CD14-positive monocyte (primary cell): ENCODE results near the gene SCG3. TPM values are rescaled to one million over a fixed set of nuclear protein-coding genes. Genes with fewer than 3 reads are reported as not detected.

Experiments used
- DNase-seq, 3 donors: peaks; one replicate each; pipeline ENCODE4 v3.0.0-alpha.2; 2011 to 2022
- H2AFZ ChIP-seq: 2 replicates; pipeline ENCODE4 v1.6.0; 2012; ENCODE audit warnings: mild to moderate bottlenecking, low read depth, low read length, inconsistent platforms; ENCODE audit not compliant: insufficient read depth, poor library complexity, severe bottlenecking
- H3K27ac ChIP-seq, 2 donors: 1 replicate in 1 of 2; 2 replicates in 1 of 2; pipeline ENCODE4 v1.5.1; 2012 to 2013; ENCODE audit warnings: low read length in 2 of 2, control low read depth in 1 of 2, inconsistent platforms in 1 of 2, low read depth in 1 of 2, mild to moderate bottlenecking in 1 of 2
- H3K27me3 ChIP-seq, 2 donors: one replicate each; pipeline versions ENCODE4 v1.6.0 to v1.6.1; 2011 to 2013; ENCODE audit warnings: low read length in 2 of 2; ENCODE audit not compliant: control insufficient read depth in 2 of 2, insufficient read depth in 2 of 2
- H3K36me3 ChIP-seq, 2 donors: replicated peaks in 1 of 2; 1 replicate in 1 of 2; 2 replicates in 1 of 2; pipeline versions ENCODE4 v1.5.1 to v1.6.1; 2012 to 2013; ENCODE audit warnings: low read length in 2 of 2, control low read depth in 1 of 2, inconsistent platforms in 1 of 2, mild to moderate bottlenecking in 1 of 2; ENCODE audit not compliant: insufficient read depth in 2 of 2, control insufficient read depth in 1 of 2
- H3K4me1 ChIP-seq, 2 donors: 1 replicate in 1 of 2; 2 replicates in 1 of 2; pipeline versions ENCODE4 v1.5.1 to v1.6.1; 2012 to 2013; ENCODE audit warnings: low read length in 2 of 2, control low read depth in 1 of 2, inconsistent platforms in 1 of 2, mild to moderate bottlenecking in 1 of 2, moderate library complexity in 1 of 2; ENCODE audit not compliant: insufficient read depth in 2 of 2, control insufficient read depth in 1 of 2
- H3K4me2 ChIP-seq: replicated peaks from 2 replicates; pipeline ENCODE3; 2012; ENCODE audit warnings: low read length, moderate library complexity, mild to moderate bottlenecking; ENCODE audit not compliant: poor library complexity, severe bottlenecking; ENCODE audit errors: extremely low read depth
- H3K4me3 ChIP-seq, 3 experiments: fragments of 200-600 bp in 1 of 3; sonication (generic) in 1 of 3; replicated peaks in 1 of 3; 1 replicate in 2 of 3; 2 replicates in 1 of 3; pipeline ENCODE4 v1.5.1; 2011 to 2013; ENCODE audit warnings: low read length in 3 of 3, mild to moderate bottlenecking in 3 of 3, control low read depth in 2 of 3, low read depth in 2 of 3, inconsistent platforms in 1 of 3, moderate library complexity in 1 of 3
- H3K79me2 ChIP-seq: 2 replicates; pipeline ENCODE4 v1.6.0; 2012; ENCODE audit warnings: mild to moderate bottlenecking, control low read depth, inconsistent platforms, low read length, moderate library complexity; ENCODE audit not compliant: insufficient read depth
- H3K9ac ChIP-seq: 2 replicates; pipeline ENCODE4 v1.6.0; 2017; ENCODE audit warnings: low read length, mild to moderate bottlenecking; ENCODE audit not compliant: insufficient read depth, poor library complexity, severe bottlenecking
- H3K9me3 ChIP-seq, 2 donors: replicated peaks in 1 of 2; 1 replicate in 1 of 2; 2 replicates in 1 of 2; pipeline versions ENCODE4 v1.5.1 to v1.6.1; 2012 to 2013; ENCODE audit warnings: low read length in 2 of 2, control low read depth in 1 of 2; ENCODE audit not compliant: control insufficient read depth in 1 of 2, insufficient read depth in 1 of 2
- H4K20me1 ChIP-seq: 2 replicates; pipeline ENCODE4 v1.6.0; 2012; ENCODE audit warnings: mild to moderate bottlenecking, low read length, control low read depth, moderate library complexity; ENCODE audit not compliant: insufficient read depth
- H3K27ac Mint-ChIP-seq, 7 donors: one replicate each; pipeline ENCODE4 v1.8.0; 2020; ENCODE audit warnings: mild to moderate bottlenecking in 7 of 7, mixed read lengths in 7 of 7, moderate library complexity in 6 of 7, inconsistent platforms in 2 of 7
- H3K27me3 Mint-ChIP-seq, 3 donors: one replicate each; pipeline ENCODE4 v1.8.0; 2021 to 2022; ENCODE audit warnings: low read depth in 3 of 3, mild to moderate bottlenecking in 3 of 3, mixed read lengths in 3 of 3, moderate library complexity in 3 of 3, inconsistent platforms in 1 of 3
- H3K36me3 Mint-ChIP-seq, 2 donors: one replicate each; pipeline ENCODE4 v1.8.0; 2020; ENCODE audit warnings: mixed read lengths in 2 of 2, inconsistent platforms in 1 of 2, mild to moderate bottlenecking in 1 of 2
- H3K4me1 Mint-ChIP-seq: one replicate; pipeline ENCODE4 v1.8.0; 2020; ENCODE audit warnings: mild to moderate bottlenecking, mixed read lengths
- H3K4me3 Mint-ChIP-seq, 2 donors: one replicate each; pipeline ENCODE4 v1.8.0; 2020; ENCODE audit warnings: mild to moderate bottlenecking in 2 of 2, mixed read lengths in 2 of 2, moderate library complexity in 1 of 2
- H3K9me3 Mint-ChIP-seq, 7 donors: one replicate each; pipeline ENCODE4 v1.8.0; 2020 to 2022; ENCODE audit warnings: mixed read lengths in 7 of 7, mild to moderate bottlenecking in 6 of 7, moderate library complexity in 6 of 7, inconsistent platforms in 2 of 7
- WGBS: methylation state at CpG from one replicate; pipeline ENCODE4 v1.1.5; 2013; ENCODE audit warnings: missing lambda C conversion rate; ENCODE audit not compliant: insufficient coverage; 5-methylcytosine and 5-hydroxymethylcytosine counted together
- intact Hi-C, 2 donors: fragments of 100-400 bp; cut with micrococcal nuclease; formaldehyde crosslinking; loops; one replicate each; pipeline versions ENCODE4 v1.15.0 to v1.15.1; 2023
- polyA plus RNA-seq, 3 donors: library from polyadenylated mRNA; depleted of rRNA in 1 of 3; unstranded in 2 of 3; stranded (reverse) in 1 of 3; fragments of 300-500 nt in 2 of 3; fragments of >200 nt in 1 of 3; fragmentation: Illumina TruSeq in 2 of 3; gene quantifications; 1 replicate in 2 of 3; 2 replicates in 1 of 3; pipeline ENCODE4 v1.2.3, GENCODE V29; 2012 to 2021
- TF ChIP-seq, protein P1 (sequence below): fragments of 200-600 bp; IDR thresholded peaks from one replicate; pipeline ENCODE4 v1.8.0; 2022; ENCODE audit warnings: antibody characterized with exemption, mild to moderate bottlenecking

SCG3 gene
- polyA plus RNA-seq, 3 donors = not detected

DNA sequence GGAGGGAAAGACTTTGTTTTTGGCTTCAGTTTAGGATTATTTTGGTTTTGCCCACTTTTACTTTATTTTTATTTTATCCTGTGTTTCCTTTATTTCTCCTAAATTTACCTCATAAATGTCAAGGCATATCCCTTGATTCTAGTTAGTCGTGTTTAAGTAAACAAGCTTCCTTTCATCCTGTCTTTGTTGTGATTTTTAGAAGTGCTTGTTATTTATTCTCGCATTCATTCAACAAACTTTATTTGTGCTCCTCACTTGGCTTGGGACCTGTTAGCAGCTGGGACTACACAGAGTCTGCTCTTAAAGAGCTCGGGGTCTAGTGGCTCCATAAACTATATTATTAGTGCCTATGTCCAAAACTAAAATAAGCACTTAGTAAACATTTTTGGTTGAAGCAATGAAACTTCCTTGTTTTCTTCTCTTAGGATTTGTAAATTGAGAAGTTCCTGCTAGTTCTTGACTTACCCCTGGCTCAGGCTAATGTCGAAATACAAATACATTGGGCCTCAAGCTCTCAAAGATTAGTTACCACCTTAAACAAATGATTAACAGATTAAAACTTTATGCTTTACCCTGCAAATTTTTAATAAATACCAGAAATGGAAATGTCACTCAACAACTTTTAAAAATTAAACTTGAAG, 39.7 kb upstream of the SCG3 start:
- Histone ChIP-seq H4K20me1 (no peaks in the 10 kb centered on the region), H3K36me3 (no peaks in the 10 kb centered on the region), H3K9ac (peak overlapping the region; percentile 28), H3K9me3 (no peaks in the 10 kb centered on the region), H3K79me2 (no peaks in the 10 kb centered on the region), H2AFZ (peak overlapping the region; percentile 44), H3K4me3 (peak overlapping the region in 1 of 3 experiments; percentile 19), H3K4me1 (peaks cover 17 to 21% of the 10 kb centered on the region in 2 donors), H3K27me3 (no peaks in the 10 kb centered on the region), H3K4me2 (peak overlapping the region; percentile 51), H3K27ac (peak overlapping the region in 1 of 2 donors; percentile 74)
- Mint-ChIP-seq H3K36me3 (no peaks in the 10 kb centered on the region), H3K27ac (peak overlapping the region; percentile 78 to 94 (median 90)), H3K4me3 (peak overlapping the region in 1 of 2 donors; percentile 20), H3K27me3 (peaks cover 0 to 2% (median 2%) of the 10 kb centered on the region in 3 donors), H3K4me1 (peaks cover 26% of the 10 kb centered on the region), H3K9me3 (peaks cover 0 to 2% (median 0%) of the 10 kb centered on the region in 7 donors)
- DNase-seq = peak in 2 of 3 donors; percentile 50 to 62
- no CpG with 5 or more reads among the region's 4 CpGs for WGBS
- intact Hi-C loops = no loop called here
- TF ChIP-seq, protein P1, sequence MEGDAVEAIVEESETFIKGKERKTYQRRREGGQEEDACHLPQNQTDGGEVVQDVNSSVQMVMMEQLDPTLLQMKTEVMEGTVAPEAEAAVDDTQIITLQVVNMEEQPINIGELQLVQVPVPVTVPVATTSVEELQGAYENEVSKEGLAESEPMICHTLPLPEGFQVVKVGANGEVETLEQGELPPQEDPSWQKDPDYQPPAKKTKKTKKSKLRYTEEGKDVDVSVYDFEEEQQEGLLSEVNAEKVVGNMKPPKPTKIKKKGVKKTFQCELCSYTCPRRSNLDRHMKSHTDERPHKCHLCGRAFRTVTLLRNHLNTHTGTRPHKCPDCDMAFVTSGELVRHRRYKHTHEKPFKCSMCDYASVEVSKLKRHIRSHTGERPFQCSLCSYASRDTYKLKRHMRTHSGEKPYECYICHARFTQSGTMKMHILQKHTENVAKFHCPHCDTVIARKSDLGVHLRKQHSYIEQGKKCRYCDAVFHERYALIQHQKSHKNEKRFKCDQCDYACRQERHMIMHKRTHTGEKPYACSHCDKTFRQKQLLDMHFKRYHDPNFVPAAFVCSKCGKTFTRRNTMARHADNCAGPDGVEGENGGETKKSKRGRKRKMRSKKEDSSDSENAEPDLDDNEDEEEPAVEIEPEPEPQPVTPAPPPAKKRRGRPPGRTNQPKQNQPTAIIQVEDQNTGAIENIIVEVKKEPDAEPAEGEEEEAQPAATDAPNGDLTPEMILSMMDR = no peak

DNA sequence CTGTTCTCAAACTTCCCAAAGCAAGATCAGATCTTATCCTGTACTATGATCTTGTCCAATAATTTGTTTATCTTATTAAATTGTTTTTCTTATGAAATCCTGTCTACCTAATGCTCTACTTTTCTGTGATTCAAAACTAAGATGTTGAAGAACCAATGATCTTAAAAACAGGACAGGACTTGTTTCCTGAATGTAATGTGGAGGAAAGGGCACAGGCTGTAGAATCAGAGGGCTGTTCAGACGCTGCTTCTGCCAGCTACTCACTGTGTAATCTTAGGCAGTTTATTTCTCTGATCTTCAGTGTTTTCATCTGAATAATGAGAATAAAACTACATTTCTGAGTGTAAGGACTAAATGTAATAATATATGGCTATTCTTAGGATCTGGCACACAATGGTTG, 38.6 kb upstream of the SCG3 start:
- H3K79me2 ChIP-seq = no peaks in the 10 kb centered on the region
- H3K4me2 ChIP-seq = no peak overlapping the region
- H3K4me1 ChIP-seq = peaks cover 28 to 32% of the 10 kb centered on the region in 2 donors
- Mint-ChIP-seq H3K36me3 (no peaks in the 10 kb centered on the region), H3K9me3 (no peaks in the 10 kb centered on the region), H3K27me3 (peaks cover 0 to 1% (median 0%) of the 10 kb centered on the region in 3 donors), H3K4me1 (peaks cover 35% of the 10 kb centered on the region), H3K27ac (no peak overlapping the region), H3K4me3 (no peak overlapping the region)
- H3K27me3 ChIP-seq = no peaks in the 10 kb centered on the region
- no peak for DNase-seq
- H3K36me3 ChIP-seq = no peaks in the 10 kb centered on the region
- no peaks in the 10 kb centered on the region for H4K20me1 ChIP-seq
- TF ChIP-seq, protein P1 = no peak
- H2AFZ ChIP-seq = no peak overlapping the region
- no peaks in the 10 kb centered on the region for H3K9me3 ChIP-seq
- intact Hi-C loops = no loop called here
- WGBS = 67% methylated on average over 1 of the region's 1 CpG
- no peak overlapping the region for H3K27ac ChIP-seq
- H3K9ac ChIP-seq = no peak overlapping the region
- H3K4me3 ChIP-seq = no peak overlapping the region
